ENCODE measurements around the gene DYNLRB1.

DYNLRB1 gene

GRCh38 chr20:34535301-34535840 is 19.1 kb downstream of the DYNLRB1 start:
- DNase-seq: no peak

- DNase-seq: no peak
Measured at GRCh38 chr20:34535857-34536256, 19.6 kb downstream of the DYNLRB1 start.

GRCh38 chr20:34536798-34537394 is 20.7 kb downstream of the DYNLRB1 start:
- peak; percentile 34 for DNase-seq

GRCh38 chr20:34537651-34538050 is 21.4 kb downstream of the DYNLRB1 start:
- DNase-seq: no peak

- no peak for DNase-seq
Measured at GRCh38 chr20:34538671-34539123, 22.5 kb downstream of the DYNLRB1 start.

GRCh38 chr20:34539756-34540155 is 23.5 kb downstream of the DYNLRB1 start:
- no peak for DNase-seq

GRCh38 chr20:34540596-34541263 is 24.5 kb downstream of the DYNLRB1 start:
- no peak for DNase-seq

- DNase-seq: no peak
Measured at GRCh38 chr20:34541264-34541901, 25.2 kb downstream of the DYNLRB1 start.

GRCh38 chr20:34541917-34542316 is 25.7 kb downstream of the DYNLRB1 start:
- no peak for DNase-seq

- DNase-seq: no peak
Measured at GRCh38 chr20:34542439-34542838, 26.2 kb downstream of the DYNLRB1 start.

GRCh38 chr20:34543463-34544056 is 27.3 kb downstream of the DYNLRB1 start:
- no peak for DNase-seq

GRCh38 chr20:34544109-34544796 is 28.0 kb downstream of the DYNLRB1 start:
- no peak for DNase-seq

- peak; percentile 100 for DNase-seq
Measured at GRCh38 chr20:34546751-34547181, 30.5 kb downstream of the DYNLRB1 start.

GRCh38 chr20:34547844-34548613 is 31.8 kb downstream of the DYNLRB1 start:
- DNase-seq: no peak

- no peak for DNase-seq
Measured at GRCh38 chr20:34549291-34549928, 33.2 kb downstream of the DYNLRB1 start.

- DNase-seq: no peak
Measured at GRCh38 chr20:34549929-34550305, 33.7 kb downstream of the DYNLRB1 start.

- no peak for DNase-seq
Measured at GRCh38 chr20:34552569-34552968, 36.3 kb downstream of the DYNLRB1 start.

- DNase-seq: no peak
Measured at GRCh38 chr20:34553366-34553867, 37.2 kb downstream of the DYNLRB1 start.

GRCh38 chr20:34557936-34558319 is 41.7 kb downstream of the DYNLRB1 start:
- no peak for DNase-seq

- DNase-seq: no peak
Measured at GRCh38 chr20:34558320-34559218, 42.3 kb downstream of the DYNLRB1 start, which contains the start of gene MAP1LC3A. Gene MAP1LC3A, plus strand, starts transcription at chr20:34558718. Its CDS starts 151 bp downstream, at chr20:34558869.

All from NCI-H524 treated with DMSO at 0.1 percent for 48 hours (cell line).